ENCODE results near the gene TENM4.

The TENM4 gene

DNA sequence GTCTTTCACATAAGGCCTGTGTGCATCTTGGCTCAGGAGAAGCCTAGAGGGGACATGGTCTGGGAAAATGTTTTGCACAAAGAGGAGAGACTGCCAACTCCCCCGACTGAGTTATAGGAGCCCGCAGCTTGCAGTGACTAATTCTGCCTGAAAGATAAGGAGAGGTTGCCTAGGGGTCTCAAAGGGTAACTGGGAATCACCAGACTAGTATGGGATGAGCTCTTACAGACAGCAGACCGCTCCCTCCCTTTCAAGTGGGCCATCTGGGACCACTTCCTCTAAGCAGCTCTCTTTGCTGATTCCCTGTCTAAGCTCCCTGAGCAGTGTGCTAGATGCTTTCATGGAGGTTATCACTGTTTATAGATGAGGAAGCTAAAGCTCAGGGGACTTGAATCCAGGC lies 105.1 kb downstream of the TENM4 start:
- TF ChIP-seq POLR2AphosphoS5 (IDR thresholded peaks at IDR 0.05; ENCODE audit: borderline replicate concordance, low read depth, low read length): no peak
- TF ChIP-seq FOXP2 (optimal IDR thresholded peaks at IDR 0.05; ENCODE audit: control extremely low read depth, extremely low read length, insufficient read depth): no peak
- no peak for TF ChIP-seq EZH2 (IDR thresholded peaks at IDR 0.05)
- H3K9ac ChIP-seq (ENCODE audit: insufficient read length): no peak overlapping the region
- no peaks in the 10 kb centered on the region for H3K9me3 ChIP-seq (ENCODE audit: low read depth, low read length)
- no peak overlapping the region for H3K4me3 ChIP-seq
- no peaks in the 10 kb centered on the region for H3K36me3 ChIP-seq (ENCODE audit: insufficient read depth, low read length)
- no peak for DNase-seq (ENCODE audit: low read depth, low spot score)
- no peak overlapping the region for H3K27ac ChIP-seq

DNA sequence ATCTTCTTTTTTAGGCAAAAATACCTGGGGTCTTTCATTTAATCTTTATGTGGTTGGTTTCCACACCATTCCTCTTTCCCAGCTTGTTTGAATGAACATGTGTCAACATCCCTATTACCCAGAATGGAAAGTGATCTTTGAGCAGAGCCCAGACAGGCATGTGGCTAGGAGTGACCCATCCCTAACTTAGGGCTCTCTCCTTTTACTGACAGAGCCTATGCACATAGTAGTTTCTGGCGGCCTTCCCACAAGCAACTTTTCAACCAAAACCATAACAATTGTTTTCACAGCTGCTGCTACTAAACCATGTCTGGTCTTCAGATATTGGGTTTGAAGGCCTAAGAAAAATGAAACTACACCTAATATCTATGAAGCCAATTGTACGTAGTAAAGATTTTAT lies 107.5 kb downstream of the TENM4 start:
- no peak for DNase-seq (ENCODE audit: low read depth, low spot score)
- H3K9ac ChIP-seq (ENCODE audit: insufficient read length): no peak overlapping the region
- no peaks in the 10 kb centered on the region for H3K36me3 ChIP-seq (ENCODE audit: insufficient read depth, low read length)
- no peak overlapping the region for H3K27ac ChIP-seq
- no peak for TF ChIP-seq FOXP2 (optimal IDR thresholded peaks at IDR 0.05; ENCODE audit: control extremely low read depth, extremely low read length, insufficient read depth)
- no peak for TF ChIP-seq POLR2AphosphoS5 (IDR thresholded peaks at IDR 0.05; ENCODE audit: borderline replicate concordance, low read depth, low read length)
- no peak for TF ChIP-seq EZH2 (IDR thresholded peaks at IDR 0.05)
- no peaks in the 10 kb centered on the region for H3K9me3 ChIP-seq (ENCODE audit: low read depth, low read length)
- no peak overlapping the region for H3K4me3 ChIP-seq

DNA sequence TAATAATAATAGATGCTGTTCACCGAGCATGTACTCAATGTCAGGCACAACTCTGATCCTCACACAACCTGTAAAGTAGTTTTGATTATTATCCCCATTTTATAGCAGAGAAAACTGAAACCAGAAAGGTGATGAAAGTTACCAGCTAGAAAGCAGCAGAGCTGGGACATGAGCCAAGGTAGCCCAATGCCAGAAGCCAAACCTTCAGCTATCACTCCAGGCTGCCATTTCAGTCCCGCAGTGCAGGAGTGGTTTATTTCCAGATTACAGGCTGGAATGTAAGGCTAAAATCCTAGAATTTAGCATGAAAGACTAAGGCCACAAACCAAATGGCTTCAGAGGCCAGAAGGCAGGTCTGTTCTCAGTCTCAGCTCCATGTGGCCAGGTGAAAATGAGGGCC lies 108.8 kb downstream of the TENM4 start:
- Histone ChIP-seq H3K27ac (no peak overlapping the region), H3K36me3 (ENCODE audit: insufficient read depth, low read length) (no peaks in the 10 kb centered on the region), H3K9ac (ENCODE audit: insufficient read length) (no peak overlapping the region), H3K9me3 (ENCODE audit: low read depth, low read length) (no peaks in the 10 kb centered on the region), H3K4me3 (no peak overlapping the region)
- no peak for TF ChIP-seq POLR2AphosphoS5 (IDR thresholded peaks at IDR 0.05; ENCODE audit: borderline replicate concordance, low read depth, low read length)
- TF ChIP-seq EZH2 (IDR thresholded peaks at IDR 0.05): no peak
- TF ChIP-seq FOXP2 (optimal IDR thresholded peaks at IDR 0.05; ENCODE audit: control extremely low read depth, extremely low read length, insufficient read depth): no peak
- no peak for DNase-seq (ENCODE audit: low read depth, low spot score)

DNA sequence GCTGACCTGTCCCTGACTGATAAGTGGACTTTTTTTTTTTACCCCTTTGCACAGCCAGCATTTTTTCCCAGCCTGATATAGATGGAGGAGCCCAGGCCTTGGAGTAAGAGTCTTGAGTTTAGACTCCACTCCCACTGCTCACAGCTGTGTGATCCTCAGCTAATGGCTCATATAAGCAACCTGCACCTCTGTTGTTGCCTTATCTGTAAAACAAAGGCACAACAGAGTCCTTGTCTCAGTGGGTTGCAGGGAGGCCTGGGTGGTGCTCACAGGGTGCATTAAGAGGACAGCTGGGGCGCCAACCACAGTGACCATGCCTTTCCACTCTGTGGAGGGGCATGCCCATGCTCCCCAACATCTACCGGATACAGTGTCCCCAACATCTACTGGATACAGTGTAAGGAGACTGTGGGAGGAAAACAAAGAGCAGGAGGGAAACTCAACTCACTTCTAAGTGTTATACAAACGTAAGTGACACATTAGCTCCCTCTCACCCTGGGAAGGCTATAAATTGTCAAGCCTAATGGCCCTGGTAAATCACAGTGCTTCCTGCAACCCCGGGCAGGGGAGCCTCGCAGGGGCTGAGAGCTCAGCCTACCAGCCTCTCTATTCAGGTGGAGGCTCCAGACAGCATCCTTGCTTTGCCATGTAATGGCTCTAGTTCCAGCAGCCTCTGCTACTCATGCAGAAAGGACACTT lies 109.5 kb downstream of the TENM4 start:
- H3K9ac ChIP-seq (ENCODE audit: insufficient read length): no peak overlapping the region

DNA sequence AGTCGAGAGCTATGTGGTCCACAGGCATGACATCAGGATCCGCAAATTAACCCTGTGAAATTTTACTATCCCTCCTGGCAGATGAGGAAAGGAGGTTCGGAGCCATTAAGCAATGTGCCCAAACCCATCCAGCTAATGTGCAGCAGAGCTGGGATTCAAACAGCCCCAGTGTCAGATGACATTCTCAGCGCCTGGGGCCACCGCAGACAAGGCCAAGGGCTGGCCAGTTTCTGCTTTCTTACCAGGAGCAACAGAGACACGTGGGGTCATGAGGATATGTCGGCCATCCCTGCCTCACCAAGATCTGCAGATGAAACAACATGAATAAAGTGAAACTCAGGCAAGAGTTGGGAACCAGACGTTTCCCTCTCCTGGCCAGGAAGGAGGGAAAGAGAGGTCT lies 110.2 kb downstream of the TENM4 start:
- Histone ChIP-seq H3K4me3 (no peak overlapping the region), H3K36me3 (ENCODE audit: insufficient read depth, low read length) (no peaks in the 10 kb centered on the region), H3K27ac (no peak overlapping the region), H3K9me3 (ENCODE audit: low read depth, low read length) (no peaks in the 10 kb centered on the region), H3K9ac (ENCODE audit: insufficient read length) (no peak overlapping the region)
- TF ChIP-seq EZH2 (IDR thresholded peaks at IDR 0.05) (no peak), FOXP2 (optimal IDR thresholded peaks at IDR 0.05; ENCODE audit: control extremely low read depth, extremely low read length, insufficient read depth) (no peak), POLR2AphosphoS5 (IDR thresholded peaks at IDR 0.05; ENCODE audit: borderline replicate concordance, low read depth, low read length) (no peak)
- no peak for DNase-seq (ENCODE audit: low read depth, low spot score)

More for the DNA sequence above, 109.5 kb downstream of the TENM4 start:
- H3K27ac ChIP-seq: no peak overlapping the region
- H3K4me3 ChIP-seq: no peak overlapping the region
- DNase-seq (ENCODE audit: low read depth, low spot score): no peak
- H3K9me3 ChIP-seq (ENCODE audit: low read depth, low read length): no peaks in the 10 kb centered on the region
- TF ChIP-seq FOXP2 (optimal IDR thresholded peaks at IDR 0.05; ENCODE audit: control extremely low read depth, extremely low read length, insufficient read depth) (no peak), EZH2 (IDR thresholded peaks at IDR 0.05) (no peak), POLR2AphosphoS5 (IDR thresholded peaks at IDR 0.05; ENCODE audit: borderline replicate concordance, low read depth, low read length) (no peak)
- no peaks in the 10 kb centered on the region for H3K36me3 ChIP-seq (ENCODE audit: insufficient read depth, low read length)

DNA sequence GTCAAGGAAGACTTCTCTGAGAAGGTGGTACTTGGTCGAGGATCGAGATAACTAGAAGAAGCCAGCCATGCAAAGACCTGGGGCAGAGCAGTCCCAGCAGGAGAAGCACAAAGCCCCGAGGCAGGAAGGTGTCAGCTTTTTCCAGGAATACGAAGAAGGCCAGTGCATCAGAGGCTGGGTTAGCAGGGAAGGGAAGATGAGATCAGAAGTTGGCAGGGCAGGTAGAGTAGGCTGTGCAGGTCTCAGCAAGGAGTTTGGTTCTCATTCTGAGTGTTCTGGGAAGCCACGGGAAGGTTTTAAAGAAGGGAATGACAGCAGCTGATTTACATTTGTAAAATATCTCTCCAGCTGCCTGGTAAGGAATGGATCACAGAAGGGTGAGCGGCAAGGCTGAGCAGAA lies 111.3 kb downstream of the TENM4 start:
- Histone ChIP-seq H3K4me3 (no peak overlapping the region), H3K36me3 (ENCODE audit: insufficient read depth, low read length) (no peaks in the 10 kb centered on the region), H3K9ac (ENCODE audit: insufficient read length) (no peak overlapping the region), H3K27ac (no peak overlapping the region), H3K9me3 (ENCODE audit: low read depth, low read length) (no peaks in the 10 kb centered on the region)
- TF ChIP-seq FOXP2 (optimal IDR thresholded peaks at IDR 0.05; ENCODE audit: control extremely low read depth, extremely low read length, insufficient read depth) (no peak), POLR2AphosphoS5 (IDR thresholded peaks at IDR 0.05; ENCODE audit: borderline replicate concordance, low read depth, low read length) (no peak), EZH2 (IDR thresholded peaks at IDR 0.05) (no peak)
- DNase-seq (ENCODE audit: low read depth, low spot score): no peak

DNA sequence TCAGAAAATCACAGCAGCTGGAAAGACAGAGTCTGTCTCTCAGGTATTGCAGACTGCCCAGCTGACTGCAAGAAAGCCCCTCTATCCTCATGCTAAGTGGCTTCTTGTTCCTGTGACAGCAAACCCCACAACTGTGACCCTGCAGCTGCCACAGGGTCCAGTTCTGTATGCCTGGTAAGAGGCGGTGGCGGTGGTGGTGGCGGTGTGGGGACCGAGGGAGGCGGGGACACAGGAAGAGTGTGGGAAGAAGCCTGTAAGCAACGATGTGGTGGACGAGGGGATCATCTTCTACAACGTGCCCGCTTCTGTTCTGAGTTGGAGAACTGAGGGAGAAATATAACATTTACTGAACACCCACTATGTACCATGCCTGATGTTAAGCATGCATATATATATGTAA lies 112.4 kb downstream of the TENM4 start:
- TF ChIP-seq POLR2AphosphoS5 (IDR thresholded peaks at IDR 0.05; ENCODE audit: borderline replicate concordance, low read depth, low read length) (no peak), FOXP2 (optimal IDR thresholded peaks at IDR 0.05; ENCODE audit: control extremely low read depth, extremely low read length, insufficient read depth) (no peak), EZH2 (IDR thresholded peaks at IDR 0.05) (no peak)
- H3K27ac ChIP-seq: no peak overlapping the region

DNA sequence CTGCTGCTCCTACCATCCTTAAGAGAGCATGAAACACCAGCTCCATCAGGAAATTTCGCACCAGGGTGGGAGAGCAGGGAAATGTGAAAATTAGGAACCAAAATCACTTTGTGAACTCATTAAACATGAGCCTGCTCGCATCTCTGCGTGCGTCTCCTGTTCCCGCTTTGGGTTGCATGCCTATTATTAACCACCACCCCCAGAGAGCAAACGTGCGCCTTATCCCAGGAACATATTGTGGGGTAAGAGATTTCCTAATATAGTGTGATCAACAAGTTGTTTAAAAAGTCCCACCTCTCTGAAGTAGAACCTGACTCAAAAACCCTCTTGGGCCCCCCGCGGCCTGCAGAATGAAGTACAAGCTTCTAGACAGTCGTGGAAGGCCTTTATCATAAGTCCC lies 115.0 kb downstream of the TENM4 start:
- Histone ChIP-seq H3K4me3 (no peak overlapping the region), H3K36me3 (ENCODE audit: insufficient read depth, low read length) (no peaks in the 10 kb centered on the region), H3K9me3 (ENCODE audit: low read depth, low read length) (no peaks in the 10 kb centered on the region), H3K27ac (no peak overlapping the region), H3K9ac (ENCODE audit: insufficient read length) (no peak overlapping the region)
- no peak for DNase-seq (ENCODE audit: low read depth, low spot score)
- TF ChIP-seq EZH2 (IDR thresholded peaks at IDR 0.05): no peak
- TF ChIP-seq FOXP2 (optimal IDR thresholded peaks at IDR 0.05; ENCODE audit: control extremely low read depth, extremely low read length, insufficient read depth): no peak
- TF ChIP-seq POLR2AphosphoS5 (IDR thresholded peaks at IDR 0.05; ENCODE audit: borderline replicate concordance, low read depth, low read length): no peak

More for the DNA sequence above, 112.4 kb downstream of the TENM4 start:
- Histone ChIP-seq H3K9ac (ENCODE audit: insufficient read length) (no peak overlapping the region), H3K9me3 (ENCODE audit: low read depth, low read length) (no peaks in the 10 kb centered on the region), H3K4me3 (no peak overlapping the region), H3K36me3 (ENCODE audit: insufficient read depth, low read length) (no peaks in the 10 kb centered on the region)
- no peak for DNase-seq (ENCODE audit: low read depth, low spot score)

DNA sequence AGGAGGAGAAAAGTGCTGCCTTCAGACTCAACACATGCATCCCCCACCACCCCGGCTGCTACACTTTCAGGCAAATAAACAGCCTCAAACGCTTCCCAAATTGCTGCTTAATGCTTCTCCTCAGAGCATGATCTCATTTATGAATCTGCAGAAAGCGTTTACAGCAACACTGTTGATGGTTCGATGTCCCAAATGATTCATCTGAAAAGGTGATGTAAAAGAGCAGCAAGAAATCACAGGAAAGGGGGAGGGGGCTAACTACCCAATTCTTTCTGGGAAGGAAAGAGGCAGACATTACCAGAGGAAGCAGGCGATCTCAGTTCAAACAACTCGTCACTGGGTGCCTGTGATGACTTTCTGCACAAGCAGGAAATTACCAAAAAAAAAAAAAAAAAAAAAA lies 119.6 kb downstream of the TENM4 start:
- Histone ChIP-seq H3K9me3 (ENCODE audit: low read depth, low read length) (no peaks in the 10 kb centered on the region), H3K4me3 (no peak overlapping the region), H3K27ac (no peak overlapping the region), H3K36me3 (ENCODE audit: insufficient read depth, low read length) (no peaks in the 10 kb centered on the region), H3K9ac (ENCODE audit: insufficient read length) (no peak overlapping the region)
- no peak for DNase-seq (ENCODE audit: low read depth, low spot score)
- no peak for TF ChIP-seq FOXP2 (optimal IDR thresholded peaks at IDR 0.05; ENCODE audit: control extremely low read depth, extremely low read length, insufficient read depth)
- no peak for TF ChIP-seq POLR2AphosphoS5 (IDR thresholded peaks at IDR 0.05; ENCODE audit: borderline replicate concordance, low read depth, low read length)
- no peak for TF ChIP-seq EZH2 (IDR thresholded peaks at IDR 0.05)
